ENCODE results near the gene MYCN.

- TF ChIP-seq ZNF274 (IDR thresholded peaks at IDR 0.05; ENCODE audit: low read depth, low read length) (no peak), YY1 (IDR thresholded peaks at IDR 0.05; ENCODE audit: insufficient read depth, insufficient read length) (no peak), SUZ12 (IDR thresholded peaks at IDR 0.05; ENCODE audit: extremely low read depth, insufficient read depth, insufficient read length) (no peak)
Measured at GRCh38 chr2:15916336-15916735, 24.0 kb upstream of the MYCN start.

Measured in NT2/D1 (cell line).